Measurements from ENCODE around the gene KIF13A. TPM values are rescaled to one million over a fixed set of nuclear protein-coding genes. Genes with fewer than 3 reads are reported as not detected.

Gene KIF13A
- total and polyA plus RNA-seq, 12 donors: 17.4 to 91.6 (median 52.3) TPM

DNA sequence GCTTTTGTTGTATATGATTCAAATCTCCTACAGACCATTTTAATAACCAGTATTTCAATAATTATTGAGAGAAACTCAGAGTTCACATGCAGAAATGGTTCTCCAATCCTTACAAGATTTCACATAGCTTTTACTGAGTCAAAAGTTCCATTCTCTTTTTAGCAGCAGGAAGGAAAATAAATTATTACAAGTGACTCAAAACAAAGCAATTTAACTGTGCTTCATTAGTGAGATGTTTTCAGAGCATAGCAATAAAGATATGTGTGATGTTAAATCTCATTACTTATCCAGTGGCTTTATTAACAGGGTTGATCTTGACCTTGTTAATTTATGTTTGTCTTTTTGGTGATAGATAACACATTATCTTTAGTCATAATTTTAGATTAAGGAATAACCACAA lies 22.0 kb downstream of the KIF13A start:
- H3K9me3 ChIP-seq (replicated peaks in 1 of 3): no peaks in the 10 kb centered on the region
- H3K4me1 ChIP-seq (replicated peaks in 1 of 2): peaks cover 7 to 27% of the 10 kb centered on the region in 2 donors
- TF ChIP-seq CTCF (IDR thresholded peaks at IDR 0.05) (no peak), POLR2A (IDR thresholded peaks at IDR 0.05) (no peak)
- no peak for DNase-seq
- peak overlapping the region in 4 of 5 donors; percentile 22 to 72 (median 53) for H3K27ac ChIP-seq
- intact Hi-C loops (cut with DNase I): no loop called here
- no peaks in the 10 kb centered on the region for H3K27me3 ChIP-seq
- H3K4me3 ChIP-seq: no peak overlapping the region
- no peaks in the 10 kb centered on the region for H3K36me3 ChIP-seq (replicated peaks in 1 of 2)

GRCh38 chr6:17964633-17965032 lies 22.8 kb downstream of the KIF13A start:
- TF ChIP-seq POLR2A (IDR thresholded peaks at IDR 0.05): no peak
- TF ChIP-seq CTCF (IDR thresholded peaks at IDR 0.05): no peak
- Histone ChIP-seq H3K9me3 (replicated peaks in 1 of 3) (no peaks in the 10 kb centered on the region), H3K27ac (peak overlapping the region in 4 of 5 donors; percentile 22 to 72 (median 53)), H3K36me3 (replicated peaks in 1 of 2) (no peaks in the 10 kb centered on the region), H3K4me3 (no peak overlapping the region), H3K27me3 (no peaks in the 10 kb centered on the region), H3K4me1 (replicated peaks in 1 of 2) (peaks cover 7 to 27% of the 10 kb centered on the region in 2 donors)
- intact Hi-C loops (cut with DNase I): no loop called here
- no peak for DNase-seq
- WGBS, 4 donors: 82 to 94% (median 88%) methylated on average over 8 of the region's 8 CpGs

DNA sequence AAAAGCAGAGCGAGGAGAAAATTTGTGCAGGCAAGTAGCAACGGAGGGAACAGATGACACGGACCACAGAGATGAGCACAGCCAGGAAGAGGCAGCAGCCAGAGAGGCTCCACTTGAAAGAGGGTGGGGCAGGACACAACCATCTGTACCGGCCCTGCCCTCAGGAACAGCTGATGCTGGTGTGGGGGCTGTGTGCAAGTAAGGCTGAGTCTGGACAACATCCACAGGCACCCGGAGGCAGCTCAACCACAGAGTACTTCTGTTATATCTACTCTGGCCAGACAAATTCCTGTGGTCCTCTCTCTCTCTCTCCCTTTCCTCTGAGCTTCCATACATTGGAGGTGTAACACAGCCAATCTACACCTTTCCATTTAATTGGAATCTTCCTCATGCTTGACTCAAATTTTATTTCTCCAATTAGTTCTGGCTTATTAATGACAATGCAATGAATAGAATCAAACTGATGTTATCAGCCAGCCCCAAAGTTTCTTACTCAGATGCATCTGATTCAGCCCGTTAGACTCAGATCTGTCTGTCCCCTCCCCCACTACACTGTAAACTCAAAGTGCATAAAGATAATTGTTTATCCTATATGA lies 24.9 kb downstream of the KIF13A start:
- H3K27ac ChIP-seq: peak overlapping the region in 1 of 5 donors; percentile 2
- H3K36me3 ChIP-seq (replicated peaks in 1 of 2): no peaks in the 10 kb centered on the region
- intact Hi-C loops (cut with DNase I): no loop called here
- peaks cover 7 to 39% of the 10 kb centered on the region in 2 donors for H3K4me1 ChIP-seq (replicated peaks in 1 of 2)
- 41 to 53% (median 49%) methylated on average over 6 of the region's 6 CpGs for WGBS, 4 donors
- TF ChIP-seq CTCF (IDR thresholded peaks at IDR 0.05) (no peak), POLR2A (IDR thresholded peaks at IDR 0.05) (no peak)
- no peak overlapping the region for H3K4me3 ChIP-seq
- H3K27me3 ChIP-seq: no peaks in the 10 kb centered on the region
- no peaks in the 10 kb centered on the region for H3K9me3 ChIP-seq (replicated peaks in 1 of 3)
- peak in 5 of 7 donors; percentile 12 to 64 (median 37) for DNase-seq

- TF ChIP-seq POLR2A (IDR thresholded peaks at IDR 0.05) (no peak), CTCF (IDR thresholded peaks at IDR 0.05) (no peak)
- Histone ChIP-seq H3K27me3 (no peaks in the 10 kb centered on the region), H3K4me3 (no peak overlapping the region), H3K9me3 (replicated peaks in 1 of 3) (no peaks in the 10 kb centered on the region), H3K4me1 (replicated peaks in 1 of 2) (peaks cover 0 to 23% of the 10 kb centered on the region in 2 donors), H3K27ac (no peak overlapping the region), H3K36me3 (replicated peaks in 1 of 2) (no peaks in the 10 kb centered on the region)
- no peak for DNase-seq
- 76 to 87% (median 81%) methylated on average over 1 of the region's 1 CpG for WGBS, 4 donors
- intact Hi-C loops (cut with DNase I): no loop called here
These were observed 28.1 kb downstream of the KIF13A start for GRCh38 chr6:17959302-17959701.
